ENCODE results near the gene PRKX. TPM values are rescaled to one million over a fixed set of nuclear protein-coding genes. Genes with fewer than 3 reads are reported as not detected.
"Not testable (repeated sequence)": the region's sequence is repeated elsewhere in the genome, so short reads cannot be mapped to it uniquely, and the experiment has no call there.

Gene PRKX
- total and polyA plus RNA-seq, 9 donors: 7.3 to 13.2 (median 8.0) TPM

DNA sequence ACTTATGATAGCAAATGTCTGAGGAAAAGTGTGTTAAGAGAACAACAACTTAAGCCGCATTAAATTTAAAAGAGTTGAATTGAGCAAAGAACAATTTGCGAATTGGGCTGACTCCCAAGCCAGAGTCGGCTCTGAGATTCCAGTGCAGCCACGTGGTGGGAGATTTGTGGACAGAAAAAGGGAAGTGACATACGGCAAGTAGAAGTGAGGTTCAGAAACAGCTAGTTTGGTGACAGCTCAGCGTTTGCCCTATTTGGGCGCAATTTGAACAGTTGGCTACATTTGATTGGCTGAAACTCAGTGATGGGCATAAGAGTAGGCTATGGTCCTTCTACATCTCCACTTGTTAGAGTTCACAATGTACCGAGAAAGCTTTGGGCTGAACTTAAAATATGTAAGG lies 124.0 kb downstream of the PRKX start:
- Histone ChIP-seq H3K4me1 (ENCODE audit: control insufficient read depth, insufficient read depth, low read length) (no peaks in the 10 kb centered on the region), H3K27ac (ENCODE audit: low read length) (no peak overlapping the region), H3K27me3 (ENCODE audit: control insufficient read depth, insufficient read depth, low read length) (peaks cover 5% of the 10 kb centered on the region), H3K9me3 (replicated peaks; ENCODE audit: control insufficient read depth, low read depth, low read length) (no peaks in the 10 kb centered on the region), H3K4me3 (ENCODE audit: low read length) (no peak overlapping the region), H3K36me3 (ENCODE audit: control insufficient read depth, insufficient read depth, low read length) (no peaks in the 10 kb centered on the region)
- 58% methylated on average over 5 of the region's 8 CpGs for WGBS (ENCODE audit: insufficient coverage)
- no peak for DNase-seq

DNA sequence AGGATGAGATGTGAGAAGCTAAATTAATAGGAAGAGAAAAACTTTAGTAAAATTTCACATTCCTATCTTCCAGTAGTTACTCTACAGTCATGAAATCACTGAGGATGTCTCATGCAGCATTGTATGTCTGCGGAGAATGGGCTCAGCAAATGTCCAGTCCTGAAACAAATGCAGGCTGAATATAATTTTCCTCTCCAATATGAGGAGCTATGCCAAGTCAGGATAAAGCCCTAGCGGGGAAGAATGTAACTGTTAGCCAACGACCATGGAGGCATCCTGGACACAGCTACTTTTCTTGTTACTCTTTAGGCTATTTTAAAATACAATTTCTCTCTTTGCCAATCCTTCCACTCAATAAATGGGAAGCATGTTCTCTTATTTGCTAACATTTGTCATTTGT lies 127.7 kb downstream of the PRKX start:
- Histone ChIP-seq H3K27me3 (ENCODE audit: control insufficient read depth, insufficient read depth, low read length) (peaks cover 7% of the 10 kb centered on the region), H3K4me3 (ENCODE audit: low read length) (no peak overlapping the region), H3K27ac (ENCODE audit: low read length) (no peak overlapping the region), H3K9me3 (replicated peaks; ENCODE audit: control insufficient read depth, low read depth, low read length) (no peaks in the 10 kb centered on the region), H3K4me1 (ENCODE audit: control insufficient read depth, insufficient read depth, low read length) (no peaks in the 10 kb centered on the region), H3K36me3 (ENCODE audit: control insufficient read depth, insufficient read depth, low read length) (no peaks in the 10 kb centered on the region)
- no CpG with 5 or more reads among the region's 3 CpGs for WGBS (ENCODE audit: insufficient coverage)
- no peak for DNase-seq

DNA sequence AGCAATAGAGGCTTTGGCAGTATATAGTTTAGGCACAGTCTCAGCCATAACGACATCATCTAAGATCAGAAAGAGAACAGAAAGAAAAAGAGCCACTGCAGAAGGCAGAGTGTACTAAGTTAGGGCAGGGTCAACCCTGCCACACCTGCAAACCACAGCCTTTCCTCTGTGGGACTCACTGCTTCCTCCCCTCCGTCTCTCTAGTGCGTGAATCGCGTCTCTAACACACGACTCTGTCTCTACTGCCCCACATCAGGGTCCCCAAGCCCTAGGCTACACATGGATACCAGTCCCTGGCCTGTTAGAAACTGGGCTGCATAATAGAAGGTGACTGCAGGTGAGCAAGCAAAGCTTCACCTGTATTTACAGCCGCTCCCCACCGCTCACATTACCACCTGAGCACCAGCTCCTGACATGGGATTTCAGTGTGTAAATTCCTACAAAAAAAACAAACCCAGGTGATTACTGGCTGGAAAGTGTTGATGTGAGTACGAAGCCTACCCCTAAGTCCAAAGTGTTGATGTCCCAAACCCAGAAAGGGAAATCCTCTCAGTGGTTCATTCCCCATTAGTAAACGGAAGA lies 128.9 kb downstream of the PRKX start:
- Histone ChIP-seq H3K4me1 (ENCODE audit: control insufficient read depth, insufficient read depth, low read length) (no peaks in the 10 kb centered on the region), H3K27me3 (ENCODE audit: control insufficient read depth, insufficient read depth, low read length) (peaks cover 7% of the 10 kb centered on the region), H3K36me3 (ENCODE audit: control insufficient read depth, insufficient read depth, low read length) (no peaks in the 10 kb centered on the region), H3K9me3 (replicated peaks; ENCODE audit: control insufficient read depth, low read depth, low read length) (peaks cover 2% of the 10 kb centered on the region), H3K4me3 (ENCODE audit: low read length) (no peak overlapping the region), H3K27ac (ENCODE audit: low read length) (no peak overlapping the region)
- 20% methylated on average over 1 of the region's 10 CpGs for WGBS (ENCODE audit: insufficient coverage)
- DNase-seq: no peak

DNA sequence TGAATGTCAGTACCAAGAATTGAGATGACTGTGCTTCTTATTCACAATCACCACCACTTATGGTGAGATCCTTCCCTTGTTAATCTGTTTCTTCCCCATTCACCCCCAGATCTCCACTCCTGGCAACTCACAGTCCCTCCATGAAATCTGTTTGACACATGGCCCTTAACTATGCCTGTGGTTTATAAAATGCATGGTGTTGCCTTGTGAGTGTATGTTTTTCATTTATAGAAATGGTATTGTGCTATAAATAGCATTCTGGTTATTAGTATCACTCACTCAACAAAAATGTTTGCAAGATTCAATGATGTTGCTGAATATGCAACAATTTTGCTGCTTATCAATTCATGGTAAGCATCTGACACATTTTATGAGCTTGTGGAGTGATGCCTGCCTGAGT lies 131.0 kb downstream of the PRKX start:
- no peak for DNase-seq
- Histone ChIP-seq H3K36me3 (ENCODE audit: control insufficient read depth, insufficient read depth, low read length) (no peaks in the 10 kb centered on the region), H3K27ac (ENCODE audit: low read length) (no peak overlapping the region), H3K9me3 (replicated peaks; ENCODE audit: control insufficient read depth, low read depth, low read length) (peaks cover 2% of the 10 kb centered on the region), H3K27me3 (ENCODE audit: control insufficient read depth, insufficient read depth, low read length) (peaks cover 3% of the 10 kb centered on the region), H3K4me1 (ENCODE audit: control insufficient read depth, insufficient read depth, low read length) (peaks cover 3% of the 10 kb centered on the region), H3K4me3 (ENCODE audit: low read length) (no peak overlapping the region)

DNA sequence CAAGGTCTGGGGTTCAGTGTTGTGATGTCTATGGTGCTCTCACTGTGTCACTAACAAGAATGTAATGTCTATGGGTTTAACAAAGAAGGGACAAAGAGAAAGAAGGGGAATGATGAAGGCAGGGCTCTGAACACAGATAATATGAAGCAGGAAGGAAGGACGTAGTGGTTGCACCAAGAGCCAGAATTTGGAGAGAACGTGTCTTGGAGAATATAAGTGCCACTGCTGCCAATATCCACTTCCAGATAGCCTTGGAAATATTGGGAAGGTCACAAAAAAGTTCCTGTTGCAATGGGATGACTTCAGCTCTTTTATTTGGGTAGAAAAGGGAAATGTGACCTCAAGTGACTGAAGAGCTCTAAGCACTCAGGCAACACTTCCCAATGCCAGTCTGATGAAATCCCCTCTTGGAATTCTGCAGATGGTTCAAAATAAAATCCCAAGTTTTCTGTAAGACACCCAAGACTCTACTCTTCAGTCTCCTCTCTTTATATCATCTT lies 131.8 kb downstream of the PRKX start:
- no peak overlapping the region for H3K4me3 ChIP-seq (ENCODE audit: low read length)
- no peak overlapping the region for H3K27ac ChIP-seq (ENCODE audit: low read length)
- H3K4me1 ChIP-seq (ENCODE audit: control insufficient read depth, insufficient read depth, low read length): peaks cover 3% of the 10 kb centered on the region
- peaks cover 2% of the 10 kb centered on the region for H3K9me3 ChIP-seq (replicated peaks; ENCODE audit: control insufficient read depth, low read depth, low read length)
- WGBS (ENCODE audit: insufficient coverage): no CpG with 5 or more reads among the region's 2 CpGs
- H3K36me3 ChIP-seq (ENCODE audit: control insufficient read depth, insufficient read depth, low read length): no peaks in the 10 kb centered on the region
- peaks cover 3% of the 10 kb centered on the region for H3K27me3 ChIP-seq (ENCODE audit: control insufficient read depth, insufficient read depth, low read length)
- DNase-seq: no peak

DNA sequence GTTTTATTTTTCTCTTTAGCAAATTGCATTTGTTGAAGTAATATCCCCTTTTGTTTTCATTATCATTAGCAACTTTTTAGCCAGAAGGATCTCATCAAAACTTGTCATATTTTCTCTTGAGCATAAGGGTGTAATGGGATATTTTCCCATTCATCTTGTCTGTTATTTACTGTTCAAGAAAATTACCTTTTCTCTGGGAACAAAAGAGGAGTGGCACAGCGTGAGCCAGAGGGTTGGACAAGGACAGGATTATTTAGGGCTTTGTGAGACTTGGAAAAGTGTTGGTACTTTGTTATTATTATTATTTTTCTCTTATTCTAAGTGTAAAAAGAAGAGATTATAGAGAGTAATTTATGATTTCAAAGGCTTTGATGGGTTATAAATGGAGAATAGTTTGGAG lies 135.9 kb downstream of the PRKX start:
- H3K4me3 ChIP-seq (ENCODE audit: low read length): no peak overlapping the region
- peaks cover 7% of the 10 kb centered on the region for H3K4me1 ChIP-seq (ENCODE audit: control insufficient read depth, insufficient read depth, low read length)
- WGBS (ENCODE audit: insufficient coverage): no CpG with 5 or more reads among the region's 1 CpG
- no peak overlapping the region for H3K27ac ChIP-seq (ENCODE audit: low read length)
- H3K9me3 ChIP-seq (replicated peaks; ENCODE audit: control insufficient read depth, low read depth, low read length): peaks cover 2% of the 10 kb centered on the region
- DNase-seq: no peak
- H3K27me3 ChIP-seq (ENCODE audit: control insufficient read depth, insufficient read depth, low read length): no peaks in the 10 kb centered on the region
- no peaks in the 10 kb centered on the region for H3K36me3 ChIP-seq (ENCODE audit: control insufficient read depth, insufficient read depth, low read length)

DNA sequence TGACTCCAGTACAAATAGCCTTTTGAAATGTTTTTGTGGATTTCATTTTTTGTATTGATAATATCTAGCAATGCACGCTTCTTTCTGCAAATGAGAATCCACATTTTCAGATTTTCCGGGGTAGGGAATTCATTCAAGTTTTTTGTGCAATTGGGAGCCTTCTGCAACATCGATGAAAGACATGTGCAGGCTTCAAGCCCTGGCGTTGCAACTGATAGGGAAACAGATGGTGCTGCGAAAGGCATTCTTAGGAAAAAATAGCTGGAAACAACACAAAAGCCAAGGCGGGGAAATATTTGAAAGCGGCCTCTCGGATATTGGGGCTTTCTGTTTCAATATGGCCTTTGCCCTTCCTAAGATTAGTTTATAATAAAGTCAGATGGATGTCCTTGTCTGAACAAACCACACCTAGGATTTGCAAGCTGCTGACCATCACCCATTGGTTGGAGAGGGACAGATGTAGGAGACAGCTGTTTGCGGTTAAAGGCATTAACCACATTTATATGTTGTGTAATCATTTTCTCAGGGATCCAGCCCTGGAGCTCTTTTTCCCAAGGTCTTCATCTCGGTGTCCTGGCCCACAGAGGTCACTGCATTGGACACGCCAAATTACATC lies 136.5 kb downstream of the PRKX start:
- H3K27ac ChIP-seq (ENCODE audit: low read length): peak overlapping the region; percentile 22
- peak; percentile 91 for DNase-seq
- 16% methylated on average over 3 of the region's 11 CpGs for WGBS (ENCODE audit: insufficient coverage)

DNA sequence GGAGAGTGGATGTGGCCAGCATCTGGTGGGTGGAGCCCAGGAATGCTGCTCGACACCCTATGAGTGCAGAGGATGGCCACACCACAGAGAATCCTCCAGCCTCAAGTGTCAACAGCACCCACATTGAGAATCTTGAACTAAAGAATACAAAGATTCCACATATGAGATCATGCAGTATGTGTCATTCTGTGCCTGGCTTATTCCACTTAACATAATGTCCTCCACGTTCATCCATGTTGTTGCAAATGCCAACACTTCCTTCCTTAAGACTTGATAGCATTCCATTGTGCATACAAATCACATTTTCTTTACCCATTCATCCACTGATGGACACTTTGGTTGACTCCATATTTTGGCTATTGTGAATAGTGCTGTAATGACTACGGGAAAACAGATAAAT lies 145.8 kb downstream of the PRKX start:
- Histone ChIP-seq H3K9me3 (replicated peaks; ENCODE audit: control insufficient read depth, low read depth, low read length) (no peaks in the 10 kb centered on the region), H3K36me3 (ENCODE audit: control insufficient read depth, insufficient read depth, low read length) (no peaks in the 10 kb centered on the region), H3K4me1 (ENCODE audit: control insufficient read depth, insufficient read depth, low read length) (no peaks in the 10 kb centered on the region), H3K27me3 (ENCODE audit: control insufficient read depth, insufficient read depth, low read length) (peaks cover 2% of the 10 kb centered on the region), H3K4me3 (ENCODE audit: low read length) (no peak overlapping the region), H3K27ac (ENCODE audit: low read length) (no peak overlapping the region)
- DNase-seq: no peak
- WGBS (ENCODE audit: insufficient coverage): no CpG with 5 or more reads among the region's 3 CpGs

More for the DNA sequence above, 136.5 kb downstream of the PRKX start:
- Histone ChIP-seq H3K4me3 (ENCODE audit: low read length) (no peak overlapping the region), H3K4me1 (ENCODE audit: control insufficient read depth, insufficient read depth, low read length) (peaks cover 7% of the 10 kb centered on the region), H3K9me3 (replicated peaks; ENCODE audit: control insufficient read depth, low read depth, low read length) (peaks cover 2% of the 10 kb centered on the region), H3K36me3 (ENCODE audit: control insufficient read depth, insufficient read depth, low read length) (no peaks in the 10 kb centered on the region), H3K27me3 (ENCODE audit: control insufficient read depth, insufficient read depth, low read length) (no peaks in the 10 kb centered on the region)

DNA sequence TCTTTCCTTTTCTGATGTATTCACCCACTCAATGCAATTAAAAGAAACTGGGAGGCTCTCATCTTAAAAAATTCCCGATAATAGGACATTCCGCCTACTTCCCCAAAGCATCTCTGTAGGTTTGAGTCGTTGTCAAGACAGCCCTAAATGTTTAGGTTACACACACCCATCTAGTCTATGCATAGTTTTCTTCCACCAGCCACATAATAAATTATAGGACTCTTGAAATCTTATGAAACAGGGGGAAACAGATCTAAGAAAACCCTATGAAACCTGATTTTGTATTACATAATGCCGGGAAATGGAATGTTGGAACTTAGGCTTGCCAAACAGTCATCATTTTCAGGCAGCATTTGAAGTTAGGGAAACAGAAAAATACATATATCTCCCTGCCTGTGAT lies 150.0 kb downstream of the PRKX start:
- Histone ChIP-seq H3K4me1 (ENCODE audit: control insufficient read depth, insufficient read depth, low read length) (no peaks in the 10 kb centered on the region), H3K27ac (ENCODE audit: low read length) (no peak overlapping the region), H3K9me3 (replicated peaks; ENCODE audit: control insufficient read depth, low read depth, low read length) (no peaks in the 10 kb centered on the region), H3K36me3 (ENCODE audit: control insufficient read depth, insufficient read depth, low read length) (no peaks in the 10 kb centered on the region), H3K27me3 (ENCODE audit: control insufficient read depth, insufficient read depth, low read length) (no peaks in the 10 kb centered on the region), H3K4me3 (ENCODE audit: low read length) (no peak overlapping the region)
- WGBS (ENCODE audit: insufficient coverage): no CpG with 5 or more reads among the region's 4 CpGs
- peak; percentile 63 for DNase-seq

DNA sequence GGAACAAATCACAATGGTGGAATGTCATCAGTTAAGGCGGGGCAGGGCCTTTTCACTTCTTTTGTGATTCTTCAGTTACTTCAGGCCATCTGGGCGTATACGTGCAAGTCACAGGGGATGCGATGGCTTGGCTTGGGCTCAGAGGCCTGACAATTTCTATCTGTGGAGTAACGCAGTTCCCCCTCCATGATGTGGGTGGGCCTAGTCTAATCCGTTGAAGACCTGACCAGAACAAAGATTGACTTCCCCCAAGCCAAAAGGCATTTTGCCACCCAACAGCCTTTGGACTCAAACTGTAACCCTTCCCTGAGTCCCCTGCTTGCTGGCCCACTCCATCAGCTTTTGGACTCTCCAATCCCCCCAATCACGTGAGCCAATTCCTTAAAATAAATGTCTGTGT lies 153.4 kb downstream of the PRKX start:
- H3K9me3 ChIP-seq (replicated peaks; ENCODE audit: control insufficient read depth, low read depth, low read length); H3K36me3 ChIP-seq (ENCODE audit: control insufficient read depth, insufficient read depth, low read length); H3K27me3 ChIP-seq (ENCODE audit: control insufficient read depth, insufficient read depth, low read length); H3K27ac ChIP-seq (ENCODE audit: low read length); H3K4me1 ChIP-seq (ENCODE audit: control insufficient read depth, insufficient read depth, low read length); DNase-seq; H3K4me3 ChIP-seq (ENCODE audit: low read length): not testable (repeated sequence)
- 85% methylated on average over 5 of the region's 7 CpGs for WGBS (ENCODE audit: insufficient coverage)
